Suppressor macrophage treated with lipopolysaccharide for 4 hours (primary cell): ENCODE measurements around the gene EFTUD2.
A peak's percentile ranks its signal among the peaks of the same experiment; 100 is the strongest.

Experiments used
- DNase-seq: peaks from one replicate; pipeline ENCODE4 v3.0.0-alpha.2; 2020

Gene EFTUD2

DNA sequence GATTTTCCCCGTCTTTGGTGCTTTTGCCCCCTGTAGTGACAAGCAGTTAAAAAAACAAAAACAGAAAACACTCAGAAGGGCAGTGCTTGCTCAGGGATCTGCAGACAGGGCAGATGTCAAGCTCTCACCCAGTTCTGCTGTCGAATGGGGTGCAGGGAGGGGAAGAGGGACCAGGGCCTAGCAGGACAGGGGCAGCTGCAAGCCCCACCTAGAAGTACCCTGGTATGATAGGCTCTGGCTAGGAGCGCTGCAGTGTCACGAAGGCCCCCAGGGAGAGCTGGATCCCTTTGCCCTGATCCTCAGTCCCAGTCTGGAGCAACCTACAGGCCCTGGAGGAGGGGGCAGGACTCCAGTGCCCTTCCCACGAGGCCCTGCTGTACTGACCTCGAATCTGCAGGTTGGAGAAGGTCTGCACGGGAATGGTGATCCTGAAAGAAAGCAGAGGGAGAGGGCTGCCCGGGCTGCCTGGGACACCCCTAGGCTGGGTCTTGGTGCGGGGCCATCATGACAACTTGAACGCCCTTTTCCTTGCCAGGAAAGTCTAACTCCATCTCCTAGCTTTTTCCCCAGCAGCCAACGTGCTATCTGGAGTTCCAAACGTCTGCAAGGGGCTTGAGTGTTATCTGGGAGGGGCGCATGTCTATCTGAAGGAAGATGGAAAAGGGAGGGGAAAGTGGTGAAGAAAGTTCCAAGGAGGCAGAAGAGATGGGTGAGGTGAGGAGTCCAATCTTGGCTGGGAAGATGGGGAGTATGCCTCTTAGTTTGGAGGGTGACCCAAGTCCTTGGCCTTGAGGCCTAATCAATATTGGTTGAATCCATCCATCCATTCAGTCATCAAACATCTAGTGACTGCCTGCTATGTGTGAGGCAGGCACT, 11.2 kb upstream of the EFTUD2 start:
- DNase-seq: no peak

DNA sequence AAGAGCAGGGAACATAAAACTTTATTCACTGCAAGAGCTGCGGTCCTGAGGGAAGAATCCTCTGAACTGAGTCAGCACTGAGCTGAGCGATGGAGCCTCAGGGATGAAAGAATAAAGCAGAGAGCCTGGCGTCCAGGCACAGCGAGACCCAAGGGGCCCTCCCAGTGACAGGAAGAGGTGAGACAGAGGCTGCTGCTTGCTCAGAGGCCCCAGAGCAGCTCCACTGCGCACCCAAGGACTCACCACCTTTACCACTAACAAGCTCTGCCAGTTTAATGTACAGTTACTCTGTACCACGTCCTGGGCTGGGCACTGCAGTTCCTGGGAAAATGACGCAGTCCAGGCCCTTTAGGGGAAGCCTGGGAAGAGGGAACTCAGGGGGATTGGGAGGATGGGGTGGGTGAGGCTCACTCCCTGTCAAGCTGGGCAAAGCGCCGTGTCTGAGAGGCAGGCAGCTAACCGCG, 10.5 kb upstream of the EFTUD2 start:
- no peak for DNase-seq

DNA sequence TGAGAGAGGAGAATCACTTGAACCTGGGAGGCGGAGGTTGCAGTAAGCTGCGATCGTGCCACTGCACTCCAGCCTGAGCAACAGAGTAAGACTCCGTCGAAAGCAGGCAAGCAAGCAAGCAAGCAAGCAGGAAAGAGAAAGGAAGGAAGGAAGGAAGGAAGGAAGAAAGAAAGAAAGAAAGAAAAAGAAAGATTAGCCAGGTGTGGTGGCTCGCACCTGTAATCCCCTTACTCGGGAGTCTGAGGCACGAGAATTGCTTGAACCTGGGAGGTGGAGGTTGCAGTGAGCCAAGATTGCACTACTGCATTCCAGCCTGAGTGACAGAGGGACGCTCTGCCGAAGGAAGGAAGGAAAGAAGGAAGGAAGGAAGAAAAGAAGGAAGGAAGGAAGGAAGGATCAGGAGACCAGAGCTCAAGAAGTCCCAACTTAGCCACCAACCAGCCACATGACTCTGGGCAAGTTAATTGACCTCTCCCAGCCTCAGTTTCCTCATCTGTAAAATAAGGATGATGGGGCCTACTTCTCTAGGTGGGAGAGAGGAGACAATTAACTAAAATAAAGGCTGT, 9.6 kb upstream of the EFTUD2 start:
- no peak for DNase-seq

DNA sequence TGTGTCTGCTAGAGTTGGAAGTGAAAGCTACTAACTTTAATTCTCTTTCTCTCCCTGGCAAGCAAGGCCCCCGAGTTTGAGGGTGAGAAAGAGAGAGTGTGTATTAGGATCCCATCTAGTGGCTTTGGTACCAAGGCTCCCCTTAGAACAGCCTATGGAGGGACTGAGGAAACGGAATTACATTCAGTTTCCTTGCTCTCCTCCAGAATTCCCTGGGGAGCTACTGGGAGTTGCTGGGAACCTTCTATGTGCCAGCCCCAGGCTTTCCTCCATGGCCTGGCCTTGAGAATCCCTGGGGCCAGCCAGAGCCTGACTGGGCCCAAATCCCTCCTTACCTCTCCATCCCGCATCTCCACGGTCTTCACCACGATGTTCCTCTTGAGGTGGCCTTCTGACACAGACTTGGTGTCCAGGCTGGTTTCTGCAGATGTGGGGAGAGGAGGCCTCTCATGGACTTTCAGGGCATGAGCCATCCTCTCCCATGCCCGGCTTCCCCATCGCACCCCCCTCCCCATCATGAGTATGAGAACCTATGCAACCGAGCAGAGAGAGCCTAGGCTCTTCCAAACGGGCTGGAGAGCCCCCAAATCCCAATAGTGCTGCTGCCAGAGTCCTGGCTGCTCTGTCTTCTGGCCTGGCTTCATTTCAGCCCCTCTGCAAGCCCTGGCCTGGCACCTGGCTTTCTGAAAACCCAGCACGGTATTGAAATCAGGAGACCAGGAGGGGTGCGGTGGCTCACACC, 8.7 kb upstream of the EFTUD2 start:
- no peak for DNase-seq

DNA sequence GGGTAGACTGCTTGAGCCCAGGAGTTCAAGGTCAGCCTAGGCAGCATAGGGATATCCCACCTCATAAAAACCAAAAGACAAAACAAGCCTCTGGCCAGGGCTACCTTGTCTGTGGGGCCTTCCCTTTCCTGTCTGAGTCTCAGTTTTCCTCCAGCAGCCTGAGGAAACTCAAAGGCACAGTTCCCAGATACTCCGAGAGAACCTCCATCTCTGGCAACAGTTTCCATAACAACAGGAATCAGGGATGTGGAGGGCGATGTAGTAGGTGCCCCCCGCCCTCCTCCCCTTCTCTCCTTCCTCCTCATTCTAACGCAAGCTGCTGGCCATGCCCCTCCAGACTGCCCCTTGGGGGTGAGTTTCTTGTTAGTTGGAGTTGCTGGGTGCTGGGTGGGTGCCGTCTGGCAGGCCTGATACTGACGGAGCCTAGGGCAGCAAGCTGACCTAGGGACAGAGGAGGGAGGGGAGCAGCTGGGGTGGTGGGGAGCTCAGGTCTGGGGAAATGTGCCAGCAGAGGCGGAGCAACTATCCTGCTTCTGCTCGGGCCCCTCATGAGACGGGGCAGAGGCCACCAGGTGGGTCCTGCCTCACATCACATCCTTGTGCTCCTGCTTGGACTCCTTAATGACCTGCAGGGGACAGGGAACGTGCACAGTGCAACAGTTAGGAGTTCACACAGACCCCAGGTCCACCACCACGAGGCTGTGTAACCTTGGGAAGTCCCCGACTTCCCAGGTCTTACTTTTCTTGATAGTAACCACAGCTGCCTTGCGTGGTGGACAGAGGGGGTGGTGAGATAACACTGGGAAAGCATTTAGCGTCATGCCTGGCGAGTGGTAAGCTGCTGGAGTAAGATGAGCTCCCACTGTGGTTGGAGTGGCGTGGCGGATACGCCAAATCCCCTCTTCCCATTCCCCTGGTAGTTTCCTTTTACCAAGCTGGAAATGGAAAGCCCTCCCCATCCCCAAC, 7.8 kb upstream of the EFTUD2 start:
- no peak for DNase-seq

DNA sequence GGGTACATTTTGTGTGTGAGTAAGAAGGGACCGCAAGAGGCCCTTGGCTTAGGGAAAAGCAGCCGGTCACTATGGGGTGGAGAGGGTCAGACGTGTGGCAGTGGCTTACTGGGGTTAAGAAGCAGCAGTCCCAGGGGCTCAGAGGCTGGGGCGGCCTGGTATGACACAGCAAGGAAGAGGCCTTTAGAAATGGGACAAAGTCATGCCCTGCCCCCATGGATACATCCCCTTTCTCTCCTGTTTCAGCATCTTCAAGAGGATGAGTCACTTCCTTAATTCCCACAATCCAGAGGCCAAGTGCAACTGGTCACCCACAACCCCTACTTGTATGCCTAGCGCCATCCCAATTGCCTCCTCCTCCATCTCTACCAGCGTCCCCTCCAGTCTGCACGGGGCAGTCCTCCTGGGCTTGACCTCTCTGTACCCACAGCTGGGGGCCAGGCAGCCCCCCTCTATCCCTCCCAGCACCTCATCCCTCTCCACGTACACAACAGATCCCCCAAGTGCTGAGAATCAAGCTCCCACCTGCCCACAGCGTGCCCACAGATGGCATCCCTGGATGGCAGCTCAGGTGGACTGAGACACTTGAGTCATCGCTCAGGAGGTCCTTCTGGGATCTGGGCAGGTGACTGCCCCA, 6.9 kb upstream of the EFTUD2 start:
- peak; percentile 71 for DNase-seq

DNA sequence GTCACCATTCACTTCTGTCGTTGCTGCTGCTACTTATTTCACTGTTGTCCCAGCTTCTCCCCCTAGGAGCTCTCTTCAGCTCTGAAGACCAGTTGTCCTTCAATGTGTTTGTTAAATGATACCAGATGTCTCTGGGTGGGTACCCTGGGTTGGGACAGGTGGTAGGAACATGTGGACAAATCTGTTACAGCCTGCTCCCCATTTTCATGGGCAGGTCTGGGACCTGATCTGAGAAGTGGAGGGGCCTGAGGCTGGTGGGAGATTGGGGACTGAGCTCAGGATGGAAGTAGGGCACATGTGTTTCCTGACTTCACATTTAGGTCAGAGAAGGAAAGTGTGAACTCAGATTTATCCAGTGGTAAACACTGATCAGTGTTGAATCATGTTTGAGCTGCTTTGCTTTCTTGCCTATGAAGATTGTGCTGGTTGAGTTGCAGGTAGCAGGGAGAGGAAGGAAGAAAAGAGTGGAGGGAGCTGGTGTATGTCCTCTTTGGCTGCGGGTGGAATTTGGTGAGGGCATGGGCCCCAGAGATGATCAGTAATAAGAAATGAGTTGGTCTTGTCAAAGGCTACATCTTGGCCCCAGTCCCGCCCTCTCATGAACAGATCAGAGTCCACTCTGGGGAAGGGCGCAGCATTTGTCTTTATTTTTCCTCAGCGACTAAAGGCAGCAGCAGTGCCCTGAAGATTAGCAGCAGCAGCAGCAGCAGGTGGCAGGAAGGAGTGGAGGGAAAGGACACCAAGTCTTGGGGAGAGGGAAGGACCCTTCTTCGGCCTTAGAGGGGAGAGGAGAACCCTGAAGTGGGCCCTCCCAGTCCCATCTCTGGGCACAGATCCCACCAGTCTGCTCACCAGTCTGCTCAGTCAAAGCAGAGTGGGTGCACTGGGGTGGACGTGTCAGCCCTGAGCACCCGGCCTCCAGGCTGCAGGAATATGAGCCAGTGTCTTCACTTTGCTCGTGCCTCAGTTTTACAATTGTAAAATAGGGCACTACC, 6.1 kb upstream of the EFTUD2 start:
- no peak for DNase-seq

DNA sequence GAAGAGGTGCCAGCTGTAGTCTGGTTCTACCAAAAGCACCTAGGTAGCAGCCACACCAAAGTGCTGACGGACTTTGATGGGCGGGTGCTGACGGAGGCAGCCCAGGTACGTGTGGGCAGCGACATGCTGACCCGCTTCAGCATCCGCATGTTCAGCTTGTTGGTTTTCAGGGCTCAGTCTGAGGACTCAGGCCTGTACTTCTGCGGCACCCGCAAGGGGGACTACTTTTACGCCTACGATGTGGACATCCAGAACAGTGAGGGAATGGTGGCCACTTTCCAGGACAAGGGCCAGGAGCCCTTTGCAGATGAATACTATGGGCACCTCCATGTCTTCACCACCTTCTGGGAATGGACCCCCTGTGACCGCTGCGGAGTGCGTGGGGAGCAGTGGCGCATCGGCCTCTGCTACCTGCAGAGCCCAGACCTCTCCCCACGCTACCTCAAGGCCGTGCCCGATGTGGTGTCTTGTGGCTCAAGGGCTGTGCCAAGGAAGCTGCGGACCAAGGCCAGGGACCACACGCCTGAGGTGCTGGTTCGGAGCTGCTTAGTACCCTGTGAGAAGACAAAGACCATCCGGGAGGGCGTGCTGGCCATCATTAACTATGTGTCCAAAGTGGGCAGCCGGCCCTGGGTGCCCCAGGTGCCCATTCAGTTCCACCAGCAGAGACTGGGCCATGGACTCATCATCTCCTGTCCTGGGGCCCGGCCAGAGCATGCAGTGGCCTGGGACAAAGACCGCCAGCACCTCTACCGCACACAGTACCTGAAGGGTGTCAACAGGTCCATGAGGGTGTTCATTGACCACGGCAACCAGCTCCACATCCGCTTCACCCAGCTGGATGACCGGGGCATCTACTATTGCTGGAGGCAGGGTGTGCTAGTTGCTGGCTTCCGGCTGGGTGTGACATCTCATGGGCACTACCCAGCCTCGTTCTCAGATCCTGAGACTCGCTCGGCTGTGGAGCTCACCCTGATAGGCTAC, 5.0 kb upstream of the EFTUD2 start:
- no peak for DNase-seq

DNA sequence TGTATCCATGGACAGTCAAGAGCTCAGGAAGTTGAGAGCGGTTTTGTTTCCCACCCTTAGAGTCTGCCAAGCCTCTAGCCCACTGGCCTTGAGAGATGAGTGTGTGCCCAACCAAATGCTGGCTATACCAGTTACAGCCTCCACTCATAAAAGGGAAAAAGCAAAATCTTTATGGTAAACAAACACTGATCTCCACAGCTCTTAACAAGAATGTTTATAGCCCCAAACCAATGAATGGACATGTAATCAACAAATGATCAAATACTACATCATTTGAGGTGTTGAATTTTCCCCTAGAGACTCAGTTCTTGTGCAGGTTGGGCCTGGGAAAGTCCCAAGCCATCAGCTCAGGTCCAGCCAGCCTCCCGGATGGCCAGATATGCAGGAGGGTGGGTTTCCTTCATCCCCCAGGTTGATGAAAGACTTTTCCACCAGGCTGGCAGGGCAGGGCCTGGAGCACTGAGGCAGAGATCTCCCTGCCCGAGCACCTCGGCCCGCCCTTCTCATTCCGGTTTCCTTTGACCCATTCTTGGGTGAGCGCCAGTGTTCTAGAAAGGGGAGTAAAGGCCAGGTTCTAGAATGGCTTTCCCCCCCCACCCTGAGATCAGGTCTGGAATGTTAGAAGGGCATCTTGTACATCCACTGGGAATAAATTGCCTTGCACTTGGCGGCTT, 3.9 kb upstream of the EFTUD2 start:
- DNase-seq: no peak

DNA sequence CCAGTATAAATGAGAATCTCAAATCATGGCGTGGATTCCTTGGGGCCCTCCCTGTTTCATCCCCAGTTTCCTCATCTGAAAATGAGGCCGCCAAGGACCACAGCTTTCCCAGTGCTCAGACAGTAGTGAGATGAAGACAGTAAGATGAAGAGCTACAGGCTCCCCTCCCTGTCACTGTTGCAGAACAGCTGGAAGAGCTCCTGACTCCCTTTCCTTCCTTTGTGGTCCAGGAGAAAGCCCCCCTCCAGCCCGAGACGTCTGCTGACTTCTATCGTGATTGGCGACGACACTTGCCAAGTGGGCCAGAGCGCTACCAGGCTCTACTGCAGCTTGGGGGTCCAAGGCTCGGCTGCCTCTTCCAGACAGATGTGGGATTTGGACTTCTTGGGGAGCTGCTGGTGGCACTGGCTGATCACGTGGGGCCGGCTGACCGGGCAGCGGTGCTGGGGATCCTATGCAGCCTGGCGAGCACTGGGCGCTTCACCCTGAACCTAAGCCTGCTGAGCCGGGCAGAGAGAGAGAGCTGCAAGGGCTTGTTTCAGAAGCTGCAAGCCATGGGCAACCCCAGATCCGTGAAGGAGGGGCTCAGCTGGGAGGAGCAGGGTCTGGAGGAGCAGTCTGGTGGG, 3.0 kb upstream of the EFTUD2 start:
- DNase-seq: no peak

DNA sequence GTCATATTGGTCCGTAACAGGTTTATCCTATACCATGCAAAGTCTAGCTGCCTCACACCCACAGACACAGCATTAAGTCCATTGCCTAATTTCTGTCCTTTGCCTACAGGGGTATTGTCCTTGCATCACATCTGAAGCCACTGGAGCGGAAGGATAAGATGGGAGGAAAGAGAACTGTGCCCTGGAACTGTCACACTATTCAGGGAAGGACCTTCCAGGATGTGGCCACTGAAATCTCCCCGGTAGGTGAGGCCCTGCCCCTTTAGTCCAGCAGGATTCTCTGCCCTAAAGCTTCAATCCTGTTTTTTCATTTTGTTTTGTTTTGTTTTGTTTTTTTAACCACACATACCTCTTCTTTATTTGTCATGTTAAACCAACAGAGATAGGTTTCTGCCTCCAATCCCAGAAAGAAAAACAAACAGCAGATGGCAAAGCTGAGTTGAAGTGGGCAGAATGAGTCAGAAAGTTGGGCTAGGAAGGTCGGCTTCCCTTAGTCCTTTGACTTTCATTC, 2.2 kb upstream of the EFTUD2 start:
- DNase-seq: peak; percentile 56

DNA sequence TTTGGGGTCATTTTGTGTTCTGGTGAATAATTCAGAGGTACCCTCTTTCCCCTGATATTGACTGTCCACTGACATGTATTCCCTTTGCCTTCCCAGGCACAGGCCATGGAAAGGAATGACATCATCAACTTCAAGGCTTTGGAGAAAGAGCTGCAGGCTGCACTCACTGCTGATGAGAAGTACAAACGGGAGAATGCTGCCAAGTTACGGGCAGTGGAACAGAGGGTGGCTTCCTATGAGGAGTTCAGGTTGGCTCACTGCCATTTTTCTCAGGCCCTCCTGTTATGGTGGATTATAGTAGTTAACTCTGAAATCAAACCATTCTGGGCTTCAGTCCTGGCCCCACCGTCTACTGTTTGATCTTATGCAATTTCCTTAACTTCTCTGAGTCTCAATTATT, 1.6 kb upstream of the EFTUD2 start:
- no peak for DNase-seq

DNA sequence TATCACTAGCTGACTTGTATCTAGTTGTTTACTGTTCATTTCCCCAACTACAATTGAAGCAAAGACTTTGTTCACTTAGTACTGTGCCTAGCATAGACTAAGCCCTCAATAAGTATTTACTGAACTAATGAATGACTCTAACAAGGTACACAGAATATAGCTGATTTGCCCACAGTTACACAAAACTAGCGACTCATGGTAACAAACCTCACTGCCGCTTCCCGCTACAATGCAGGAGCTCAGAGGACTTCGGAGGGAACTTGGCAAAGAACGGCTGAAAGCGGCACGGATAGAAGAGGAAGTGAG, 524 bp downstream of the EFTUD2 start:
- peak; percentile 78 for DNase-seq

DNA sequence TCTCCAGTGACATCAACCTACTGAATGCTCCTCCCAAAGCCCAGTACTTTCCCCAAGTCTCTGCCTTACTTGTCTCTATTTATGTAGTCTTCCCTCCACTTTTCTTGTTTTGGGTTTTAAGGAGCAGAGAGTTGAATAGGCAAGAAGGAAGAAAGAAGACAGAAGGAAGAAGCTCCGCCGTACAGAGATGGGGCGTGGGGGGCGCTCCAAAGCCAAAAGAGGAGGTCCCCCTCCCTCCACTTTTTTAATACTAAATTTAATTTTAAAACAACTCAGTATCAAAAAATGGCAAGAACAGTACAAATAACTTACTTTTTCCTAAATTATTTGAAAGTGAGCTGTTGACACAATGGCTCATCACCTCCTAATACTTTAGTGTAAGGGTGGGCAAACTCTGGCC, 4.6 kb downstream of the EFTUD2 start:
- DNase-seq: no peak

DNA sequence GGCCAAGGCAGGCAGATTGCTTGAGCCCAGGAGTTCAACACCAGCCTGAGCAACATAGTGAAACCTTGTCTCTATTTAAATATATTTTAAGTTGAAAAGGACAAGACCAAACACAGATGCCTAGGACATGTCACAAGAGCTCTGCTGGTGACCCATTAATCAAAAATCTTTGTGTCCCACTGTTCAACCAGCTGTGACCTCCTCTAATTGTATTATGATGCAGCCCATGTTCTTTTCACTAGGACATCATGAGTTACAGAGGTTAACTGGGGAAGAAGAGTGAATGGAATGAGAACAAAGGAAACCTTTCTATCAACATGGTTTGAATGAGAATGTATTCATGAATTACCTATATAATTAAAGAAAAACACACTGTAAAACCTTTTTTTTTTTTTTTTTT, 7.0 kb downstream of the EFTUD2 start:
- no peak for DNase-seq

DNA sequence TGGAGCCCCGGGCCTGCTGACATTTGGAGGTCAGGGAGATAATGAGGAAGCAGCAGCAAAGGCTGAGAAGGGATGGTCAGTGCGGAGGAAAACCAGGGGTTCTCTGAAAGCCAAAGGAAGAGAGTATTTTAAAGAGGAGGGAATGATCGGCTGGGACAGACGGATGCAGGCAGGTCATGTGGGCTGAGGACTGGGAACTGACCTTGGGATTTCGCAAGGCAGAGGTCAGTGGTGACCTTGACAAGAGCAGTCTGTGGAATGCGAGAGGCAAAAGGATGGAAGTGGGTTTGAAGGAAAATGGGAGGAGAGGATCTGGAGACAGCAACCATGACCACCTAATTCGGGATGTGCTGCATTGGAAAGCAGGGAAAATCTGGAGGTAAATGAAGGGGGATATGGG, 10.2 kb downstream of the EFTUD2 start:
- no peak for DNase-seq

DNA sequence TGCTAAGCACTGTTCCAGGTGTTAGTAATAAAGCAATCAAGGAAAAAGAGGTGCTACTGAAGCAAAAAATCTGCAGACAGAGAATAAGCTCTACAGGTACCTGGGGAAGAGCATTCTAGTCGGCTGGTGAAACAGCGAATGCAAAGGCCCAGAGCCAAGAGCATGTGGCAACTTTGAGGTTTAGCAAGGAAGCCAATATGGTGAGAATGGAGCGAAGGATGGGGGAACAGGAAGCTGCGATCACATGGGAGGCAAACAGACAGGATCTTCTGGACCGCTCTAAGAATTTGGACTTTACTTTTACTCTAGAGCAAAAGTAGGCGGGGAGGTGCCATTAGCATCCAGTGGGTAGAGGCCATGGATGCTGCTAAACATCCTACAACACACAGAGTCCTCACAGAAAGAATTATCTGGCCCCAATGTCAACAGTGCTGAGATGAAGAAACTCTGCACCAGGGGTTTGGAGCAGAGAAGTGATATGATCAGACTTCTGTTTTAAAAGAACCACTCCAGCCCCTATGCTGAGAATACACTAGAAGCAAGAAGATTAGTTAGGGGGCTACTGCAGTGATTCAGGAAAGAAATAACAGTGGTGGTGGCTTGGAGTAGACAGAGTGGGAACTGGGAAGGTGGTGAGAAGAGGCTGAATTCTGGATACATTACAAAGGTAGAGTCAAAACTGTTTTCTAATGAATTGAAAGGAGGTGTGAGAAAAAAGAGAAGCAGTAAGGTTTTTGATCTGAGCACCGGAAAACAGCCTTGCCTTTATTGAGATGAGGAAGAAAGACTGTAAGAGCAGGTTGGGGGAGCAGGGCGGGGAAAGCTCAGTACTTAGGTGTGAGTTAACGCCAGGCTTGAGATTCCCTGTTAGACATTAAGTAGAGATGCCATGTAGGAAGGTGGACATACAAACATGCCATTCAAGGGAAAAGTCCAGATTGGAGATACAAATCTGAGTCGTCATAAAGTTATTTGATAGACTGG, 11.0 kb downstream of the EFTUD2 start:
- peak; percentile 24 for DNase-seq
